ENCODE results near the gene ADIG. TPM values are rescaled to one million over a fixed set of nuclear protein-coding genes. Genes with fewer than 3 reads are reported as not detected.
A peak's percentile ranks its signal among the peaks of the same experiment; 100 is the strongest.

The ADIG gene
- total RNA-seq, 4 donors from 2014 or later: not detected

- intact Hi-C loops (cut with DNase I; ENCODE audit: low total_unique reads): no loop called here
- H3K36me3 ChIP-seq: peaks cover 0 to 80% (median 29%) of the 10 kb centered on the region in 4 donors
Observed at GRCh38 chr20:38538789-38539188, 42.2 kb upstream of the ADIG start.

GRCh38 chr20:38543014-38543906 is 37.7 kb upstream of the ADIG start:
- Histone ChIP-seq H3K27me3 (no peaks in the 10 kb centered on the region), H3K9me3 (no peaks in the 10 kb centered on the region), H3K4me3 (no peak overlapping the region), H3K4me1 (peaks cover 0 to 3% (median 0%) of the 10 kb centered on the region in 4 donors), H3K36me3 (peaks cover 0 to 80% (median 23%) of the 10 kb centered on the region in 4 donors), H3K27ac (peak overlapping the region in 1 of 4 donors; percentile 45)
- in situ Hi-C loops (cut with MboI; ENCODE audit: low pct_ligation_motif_present in 1 of 4, low pct_unique_long_range_greater_than_20kb in 1 of 4, low sequenced_read_pairs in 3 of 4): no loop called here
- no peak for DNase-seq
- TF ChIP-seq, protein P1, sequence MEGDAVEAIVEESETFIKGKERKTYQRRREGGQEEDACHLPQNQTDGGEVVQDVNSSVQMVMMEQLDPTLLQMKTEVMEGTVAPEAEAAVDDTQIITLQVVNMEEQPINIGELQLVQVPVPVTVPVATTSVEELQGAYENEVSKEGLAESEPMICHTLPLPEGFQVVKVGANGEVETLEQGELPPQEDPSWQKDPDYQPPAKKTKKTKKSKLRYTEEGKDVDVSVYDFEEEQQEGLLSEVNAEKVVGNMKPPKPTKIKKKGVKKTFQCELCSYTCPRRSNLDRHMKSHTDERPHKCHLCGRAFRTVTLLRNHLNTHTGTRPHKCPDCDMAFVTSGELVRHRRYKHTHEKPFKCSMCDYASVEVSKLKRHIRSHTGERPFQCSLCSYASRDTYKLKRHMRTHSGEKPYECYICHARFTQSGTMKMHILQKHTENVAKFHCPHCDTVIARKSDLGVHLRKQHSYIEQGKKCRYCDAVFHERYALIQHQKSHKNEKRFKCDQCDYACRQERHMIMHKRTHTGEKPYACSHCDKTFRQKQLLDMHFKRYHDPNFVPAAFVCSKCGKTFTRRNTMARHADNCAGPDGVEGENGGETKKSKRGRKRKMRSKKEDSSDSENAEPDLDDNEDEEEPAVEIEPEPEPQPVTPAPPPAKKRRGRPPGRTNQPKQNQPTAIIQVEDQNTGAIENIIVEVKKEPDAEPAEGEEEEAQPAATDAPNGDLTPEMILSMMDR (IDR thresholded peaks at IDR 0.05): no peak
- TF ChIP-seq POLR2A (IDR thresholded peaks at IDR 0.05) (no peak), EP300 (IDR thresholded peaks at IDR 0.05; ENCODE audit: low read depth) (no peak), POLR2AphosphoS5 (IDR thresholded peaks at IDR 0.05) (no peak)
- intact Hi-C loops (cut with DNase I; ENCODE audit: low total_unique reads): no loop called here
- 66 to 80% methylated on average over 7 of the region's 7 CpGs for WGBS, 2 donors (ENCODE audit: low coverage in 1 of 2)

More at GRCh38 chr20:38538789-38539188, 42.2 kb upstream of the ADIG start:
- in situ Hi-C loops (cut with MboI; ENCODE audit: low pct_ligation_motif_present in 1 of 4, low pct_unique_long_range_greater_than_20kb in 1 of 4, low sequenced_read_pairs in 3 of 4): no loop called here
- Histone ChIP-seq H3K9me3 (no peaks in the 10 kb centered on the region), H3K4me3 (no peak overlapping the region), H3K4me1 (peaks cover 0 to 3% (median 0%) of the 10 kb centered on the region in 4 donors), H3K27me3 (no peaks in the 10 kb centered on the region), H3K27ac (no peak overlapping the region)
- WGBS, 2 donors (ENCODE audit: low coverage in 1 of 2): 99 to 100% methylated on average over 2 of the region's 2 CpGs
- DNase-seq: no peak
- no peak for TF ChIP-seq POLR2A (IDR thresholded peaks at IDR 0.05)
- no peak for TF ChIP-seq EP300 (IDR thresholded peaks at IDR 0.05; ENCODE audit: low read depth)
- TF ChIP-seq POLR2AphosphoS5 (IDR thresholded peaks at IDR 0.05): no peak
- TF ChIP-seq, protein P1 (IDR thresholded peaks at IDR 0.05): no peak

DNA sequence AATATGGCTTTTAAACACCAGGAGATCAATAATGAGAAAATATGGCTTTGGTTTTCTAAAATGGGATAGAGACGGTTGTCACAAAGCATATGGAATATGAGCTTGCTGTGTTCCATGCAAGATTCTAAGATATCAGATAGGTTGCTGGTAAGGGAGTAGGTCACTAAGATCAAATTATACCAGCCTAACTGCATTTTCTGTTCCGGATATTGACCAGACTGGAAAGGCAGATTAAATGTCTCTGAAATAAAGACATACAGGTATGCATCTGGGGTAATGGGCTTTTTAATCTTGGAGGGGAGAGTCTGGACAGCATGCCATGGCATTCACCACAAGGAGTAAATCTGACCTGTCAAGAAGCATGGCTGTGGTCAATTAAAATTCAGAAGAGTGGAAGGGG is 35.2 kb upstream of the ADIG start:
- TF ChIP-seq EP300 (IDR thresholded peaks at IDR 0.05; ENCODE audit: low read depth) (no peak), POLR2A (IDR thresholded peaks at IDR 0.05) (no peak), POLR2AphosphoS5 (IDR thresholded peaks at IDR 0.05) (no peak)
- TF ChIP-seq, protein P1 (IDR thresholded peaks at IDR 0.05): no peak
- DNase-seq: no peak
- 83 to 93% methylated on average over 1 to 2 of the region's 2 CpGs for WGBS, 2 donors (ENCODE audit: low coverage in 1 of 2)
- intact Hi-C loops (cut with DNase I; ENCODE audit: low total_unique reads): no loop called here
- Histone ChIP-seq H3K27me3 (no peaks in the 10 kb centered on the region), H3K36me3 (peaks cover 0 to 72% (median 23%) of the 10 kb centered on the region in 4 donors), H3K9me3 (no peaks in the 10 kb centered on the region), H3K4me3 (no peak overlapping the region), H3K4me1 (peaks cover 0 to 3% (median 0%) of the 10 kb centered on the region in 4 donors), H3K27ac (no peak overlapping the region)
- in situ Hi-C loops (cut with MboI; ENCODE audit: low pct_ligation_motif_present in 1 of 4, low pct_unique_long_range_greater_than_20kb in 1 of 4, low sequenced_read_pairs in 3 of 4): no loop called here

- in situ Hi-C loops (cut with MboI; ENCODE audit: low pct_ligation_motif_present in 1 of 4, low pct_unique_long_range_greater_than_20kb in 1 of 4, low sequenced_read_pairs in 3 of 4): no loop called here
- H3K36me3 ChIP-seq: peaks cover 0 to 71% (median 21%) of the 10 kb centered on the region in 4 donors
- intact Hi-C loops (cut with DNase I; ENCODE audit: low total_unique reads): no loop called here
- no peak overlapping the region for H3K4me3 ChIP-seq
- H3K4me1 ChIP-seq: peaks cover 0 to 3% (median 0%) of the 10 kb centered on the region in 4 donors
- no peaks in the 10 kb centered on the region for H3K27me3 ChIP-seq
- TF ChIP-seq, protein P1 (IDR thresholded peaks at IDR 0.05): no peak
- no peak for TF ChIP-seq EP300 (IDR thresholded peaks at IDR 0.05; ENCODE audit: low read depth)
- no peak for TF ChIP-seq POLR2AphosphoS5 (IDR thresholded peaks at IDR 0.05)
- TF ChIP-seq POLR2A (IDR thresholded peaks at IDR 0.05): no peak
- no peak for DNase-seq
- WGBS, 2 donors (ENCODE audit: low coverage in 1 of 2): 82 to 85% methylated on average over 2 to 3 of the region's 3 CpGs
- no peaks in the 10 kb centered on the region for H3K9me3 ChIP-seq
- H3K27ac ChIP-seq: no peak overlapping the region
Observed at GRCh38 chr20:38547288-38548085, 33.5 kb upstream of the ADIG start.
